HK-2 (cell line): ENCODE results near the gene FLNC.

ENCODE experiments used
- DNase-seq: peaks from one replicate; pipeline ENCODE4 v3.0.0-alpha.2; 2018; ENCODE audit not compliant: unreplicated experiment

FLNC gene

GRCh38 chr7:128830231-128831177 lies at the start of gene FLNC:
Gene FLNC (plus strand): TSS chr7:128830406. CDS start chr7:128830638, 232 bp downstream.
- peak; percentile 69 for DNase-seq

- DNase-seq: no peak
Observed at GRCh38 chr7:128781126-128781525, 49.1 kb upstream of the FLNC start.

GRCh38 chr7:128781851-128782250 lies 48.4 kb upstream of the FLNC start:
- DNase-seq: no peak

GRCh38 chr7:128783143-128783861 lies 46.9 kb upstream of the FLNC start:
- DNase-seq: no peak

GRCh38 chr7:128785738-128786137 lies 44.5 kb upstream of the FLNC start:
- no peak for DNase-seq

- DNase-seq: no peak
Observed at GRCh38 chr7:128788446-128789412, 41.5 kb upstream of the FLNC start.

- DNase-seq: no peak
Observed at GRCh38 chr7:128790315-128791041, 39.7 kb upstream of the FLNC start.

- peak; percentile 67 for DNase-seq
Observed at GRCh38 chr7:128791121-128791971, 38.9 kb upstream of the FLNC start, which contains the start of gene CCDC136. Gene CCDC136 (plus strand): TSS chr7:128791968. CDS start chr7:128792412, 444 bp downstream.

- DNase-seq: peak; percentile 30
Observed at GRCh38 chr7:128791972-128792327, 38.3 kb upstream of the FLNC start.

GRCh38 chr7:128792471-128793180 lies 37.6 kb upstream of the FLNC start:
- DNase-seq: no peak

GRCh38 chr7:128793181-128793547 lies 37.0 kb upstream of the FLNC start:
- DNase-seq: no peak

- peak; percentile 32 for DNase-seq
Observed at GRCh38 chr7:128794020-128794419, 36.2 kb upstream of the FLNC start.

GRCh38 chr7:128794436-128794835 lies 35.8 kb upstream of the FLNC start:
- DNase-seq: no peak

GRCh38 chr7:128795129-128795528 lies 35.1 kb upstream of the FLNC start:
- DNase-seq: no peak

GRCh38 chr7:128796327-128796726 lies 33.9 kb upstream of the FLNC start:
- no peak for DNase-seq

GRCh38 chr7:128799451-128799850 lies 30.8 kb upstream of the FLNC start:
- DNase-seq: no peak

- DNase-seq: no peak
Observed at GRCh38 chr7:128800567-128800966, 29.6 kb upstream of the FLNC start.

GRCh38 chr7:128801003-128801402 lies 29.2 kb upstream of the FLNC start:
- DNase-seq: no peak

- no peak for DNase-seq
Observed at GRCh38 chr7:128801667-128802418, 28.4 kb upstream of the FLNC start.
